GM12873 (cell line): Measurements from ENCODE around the gene CFAP69.

ENCODE experiments used
- TF ChIP-seq, protein P1 (sequence below): IDR thresholded peaks from 2 replicates; pipeline ENCODE4 v1.5.1; 2012; ENCODE audit warnings: low read depth, mild to moderate bottlenecking, moderate library complexity, low read length, control low read depth; ENCODE audit not compliant: insufficient read depth; ENCODE audit errors: missing control alignments

CFAP69 gene

DNA sequence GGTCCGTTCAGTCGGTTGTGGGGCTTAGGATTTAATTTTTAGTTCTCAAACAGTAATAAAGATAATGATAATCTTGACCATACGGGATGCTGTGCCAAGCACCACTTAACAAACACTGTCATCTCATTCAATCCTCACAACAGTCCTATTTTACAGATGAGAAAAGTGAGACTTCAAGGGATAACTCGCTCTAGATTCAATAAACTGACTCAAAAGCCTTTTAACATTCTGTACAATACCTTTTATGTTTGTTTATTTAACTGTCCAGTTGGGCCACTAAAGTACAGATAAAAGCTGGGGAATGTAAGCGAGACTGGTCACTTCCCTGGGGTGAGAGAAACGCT, 437 bp upstream of the CFAP69 start:
- TF ChIP-seq, protein P1, sequence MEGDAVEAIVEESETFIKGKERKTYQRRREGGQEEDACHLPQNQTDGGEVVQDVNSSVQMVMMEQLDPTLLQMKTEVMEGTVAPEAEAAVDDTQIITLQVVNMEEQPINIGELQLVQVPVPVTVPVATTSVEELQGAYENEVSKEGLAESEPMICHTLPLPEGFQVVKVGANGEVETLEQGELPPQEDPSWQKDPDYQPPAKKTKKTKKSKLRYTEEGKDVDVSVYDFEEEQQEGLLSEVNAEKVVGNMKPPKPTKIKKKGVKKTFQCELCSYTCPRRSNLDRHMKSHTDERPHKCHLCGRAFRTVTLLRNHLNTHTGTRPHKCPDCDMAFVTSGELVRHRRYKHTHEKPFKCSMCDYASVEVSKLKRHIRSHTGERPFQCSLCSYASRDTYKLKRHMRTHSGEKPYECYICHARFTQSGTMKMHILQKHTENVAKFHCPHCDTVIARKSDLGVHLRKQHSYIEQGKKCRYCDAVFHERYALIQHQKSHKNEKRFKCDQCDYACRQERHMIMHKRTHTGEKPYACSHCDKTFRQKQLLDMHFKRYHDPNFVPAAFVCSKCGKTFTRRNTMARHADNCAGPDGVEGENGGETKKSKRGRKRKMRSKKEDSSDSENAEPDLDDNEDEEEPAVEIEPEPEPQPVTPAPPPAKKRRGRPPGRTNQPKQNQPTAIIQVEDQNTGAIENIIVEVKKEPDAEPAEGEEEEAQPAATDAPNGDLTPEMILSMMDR: no peak

DNA sequence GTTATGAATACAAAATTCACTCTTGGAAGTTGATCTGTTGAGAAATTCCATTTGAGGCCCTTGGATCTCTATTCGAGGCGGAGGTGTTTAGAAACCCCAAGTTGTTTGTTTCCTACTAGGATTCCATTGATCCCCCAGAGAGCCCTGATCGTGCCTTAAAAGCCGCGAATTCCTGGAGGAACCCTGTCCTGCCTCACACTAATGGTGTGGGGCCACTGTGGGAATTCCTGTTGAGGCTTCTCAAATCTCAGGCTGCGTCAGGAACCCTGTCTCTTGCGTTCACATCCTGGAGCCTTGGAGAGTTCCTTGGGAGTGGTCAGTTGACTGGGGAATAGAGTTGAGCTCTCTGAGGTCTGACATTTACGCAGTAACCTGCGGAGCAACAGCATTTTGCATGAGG, 1.2 kb downstream of the CFAP69 start:
- TF ChIP-seq, protein P1: no peak

DNA sequence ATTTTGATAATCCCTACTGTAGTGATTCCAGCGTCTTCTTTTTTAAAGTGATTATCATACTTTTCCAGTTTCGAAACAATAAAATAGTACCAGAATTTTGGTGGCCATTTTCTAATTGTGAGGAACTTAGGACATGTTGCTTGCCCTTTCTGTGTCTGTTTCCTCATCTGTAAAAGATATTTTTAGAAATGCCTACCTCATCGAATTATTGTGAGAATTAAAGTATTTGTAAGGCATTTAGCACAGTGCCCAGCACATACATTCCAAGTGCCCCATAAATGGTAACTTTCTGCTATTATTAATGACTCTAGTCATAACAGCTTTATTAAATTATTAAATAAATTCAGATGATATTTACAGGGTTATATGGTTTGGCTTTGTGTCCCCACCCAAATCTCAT, 3.7 kb downstream of the CFAP69 start:
- TF ChIP-seq, protein P1: no peak

DNA sequence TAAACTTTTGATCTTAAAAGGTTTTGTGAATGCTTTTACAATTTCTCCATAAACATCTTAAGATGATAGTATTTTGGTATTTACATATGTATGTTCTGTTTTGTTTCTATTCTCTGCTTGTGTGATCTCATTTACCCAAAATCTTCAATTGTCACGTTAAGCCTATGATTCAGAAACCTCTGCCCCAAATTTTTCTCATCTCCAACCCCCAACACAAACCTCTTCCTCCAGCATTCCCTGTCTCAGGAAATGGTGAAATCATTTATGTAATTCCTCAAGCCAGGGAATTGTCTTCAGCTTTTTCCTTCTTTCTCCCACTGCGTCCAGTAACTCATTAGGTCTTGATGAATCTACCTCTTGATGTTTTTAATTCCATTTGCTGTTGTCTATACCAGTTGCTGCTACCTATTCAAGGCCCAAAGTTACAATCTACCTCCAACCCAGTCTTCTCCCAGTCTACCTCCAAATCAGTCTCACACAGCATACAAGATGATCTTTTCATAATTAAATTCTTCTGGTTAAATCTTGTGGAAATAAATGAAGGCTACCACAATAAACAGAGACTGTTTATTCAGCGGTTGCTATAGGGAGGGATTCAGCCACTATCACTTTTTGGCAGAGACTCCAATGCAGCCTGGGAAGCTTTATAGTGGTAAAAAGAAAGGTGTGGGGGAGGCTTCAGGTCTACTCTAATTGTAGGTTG, 5.8 kb downstream of the CFAP69 start:
- TF ChIP-seq, protein P1: no peak

DNA sequence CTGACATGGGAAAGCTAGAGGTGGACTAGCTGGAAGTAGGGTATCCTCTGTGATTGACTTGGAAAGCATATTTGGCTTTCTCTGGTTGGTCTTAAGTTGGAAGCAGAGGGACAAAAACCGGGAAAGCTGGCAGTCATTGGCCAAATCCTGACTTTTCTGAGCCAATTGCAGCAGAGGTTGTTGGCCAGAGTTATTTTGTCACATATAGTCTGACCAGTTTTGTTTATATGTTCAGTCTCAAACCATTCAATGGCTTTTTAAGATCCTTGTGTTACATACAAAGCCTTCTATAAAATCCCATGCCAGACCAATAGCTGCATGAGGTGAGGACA, 6.3 kb downstream of the CFAP69 start:
- TF ChIP-seq, protein P1: no peak

DNA sequence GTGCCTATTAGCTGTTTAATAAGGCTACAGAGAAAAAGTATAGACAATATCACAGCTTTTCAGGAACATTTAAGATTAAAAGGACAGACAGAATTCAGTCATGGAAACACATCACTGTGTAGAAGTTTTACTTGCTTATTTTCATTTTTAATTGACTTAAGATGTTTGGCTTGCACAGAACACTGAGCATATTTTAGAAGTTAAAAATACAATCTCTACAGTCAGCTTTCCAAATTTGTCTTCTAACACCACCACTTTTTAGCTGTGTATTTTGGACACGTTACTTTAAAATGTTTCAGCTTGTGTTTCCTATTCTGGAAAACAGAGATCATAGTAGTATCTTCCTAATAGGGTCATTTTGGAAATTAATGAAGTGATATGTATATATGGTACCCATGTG, 11.8 kb downstream of the CFAP69 start:
- TF ChIP-seq, protein P1: no peak

DNA sequence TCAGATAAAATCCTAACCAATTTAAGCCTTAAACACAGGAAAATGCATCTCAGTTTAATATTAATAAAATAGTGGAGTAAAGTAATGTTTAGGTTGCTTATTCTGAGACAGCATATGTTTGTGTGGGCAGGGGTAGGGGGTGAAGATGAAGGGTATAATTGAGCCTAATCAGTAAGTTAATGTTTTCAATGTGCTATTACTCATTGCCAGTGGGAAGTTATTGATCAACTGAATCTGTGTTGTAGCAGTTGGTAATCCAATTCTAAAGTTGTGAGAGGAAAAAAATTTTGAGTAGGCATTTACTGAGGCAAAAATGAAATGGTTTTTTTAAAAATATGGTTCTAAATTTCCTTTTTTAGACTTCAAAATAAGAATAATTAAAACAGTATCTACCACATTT, 16.5 kb downstream of the CFAP69 start:
- TF ChIP-seq, protein P1: no peak
